AG08396 (cell line): ENCODE data around the gene CDR2.
A peak's percentile ranks its signal among the peaks of the same experiment; 100 is the strongest.
"Not testable (repeated sequence)": the region's sequence is repeated elsewhere in the genome, so short reads cannot be mapped to it uniquely, and the experiment has no call there.

ENCODE experiments used
- DNase-seq: peaks from one replicate; pipeline ENCODE4 v3.0.0; 2012; ENCODE audit warnings: low spot score, mixed read lengths

CDR2 gene

DNA sequence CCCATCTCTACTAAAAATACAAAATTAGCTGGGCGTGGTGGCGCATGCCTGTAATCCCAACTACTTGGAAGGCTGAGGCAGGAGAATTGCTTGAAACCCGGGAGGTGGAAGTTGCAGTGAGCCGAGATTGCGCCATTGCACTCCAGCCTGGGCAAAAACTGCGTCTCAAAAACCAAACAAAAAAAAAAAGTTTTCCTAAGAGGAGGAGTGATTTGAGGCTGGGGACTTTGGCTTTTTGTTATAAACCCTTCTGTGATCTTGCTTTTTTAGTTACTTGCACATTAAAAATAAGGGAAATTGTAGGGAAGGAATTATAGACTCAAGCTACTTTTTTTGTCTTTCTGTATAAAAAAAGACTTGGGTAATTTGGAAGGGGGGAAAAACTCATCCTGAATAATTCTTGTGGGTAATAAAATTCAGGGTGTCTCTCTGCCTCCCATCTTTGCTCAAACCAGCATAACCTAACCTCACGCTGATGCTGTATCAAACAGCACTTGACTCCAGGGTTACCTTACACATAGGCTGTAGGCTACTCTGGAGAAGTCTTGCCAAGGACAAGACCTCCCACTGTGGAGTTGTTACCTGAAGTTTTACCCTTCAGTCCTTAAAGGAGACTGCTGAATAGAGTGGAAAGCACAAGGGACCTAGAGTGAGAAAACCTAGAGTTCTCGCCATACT is 1.7 kb upstream of the CDR2 start:
- no peak for DNase-seq

DNA sequence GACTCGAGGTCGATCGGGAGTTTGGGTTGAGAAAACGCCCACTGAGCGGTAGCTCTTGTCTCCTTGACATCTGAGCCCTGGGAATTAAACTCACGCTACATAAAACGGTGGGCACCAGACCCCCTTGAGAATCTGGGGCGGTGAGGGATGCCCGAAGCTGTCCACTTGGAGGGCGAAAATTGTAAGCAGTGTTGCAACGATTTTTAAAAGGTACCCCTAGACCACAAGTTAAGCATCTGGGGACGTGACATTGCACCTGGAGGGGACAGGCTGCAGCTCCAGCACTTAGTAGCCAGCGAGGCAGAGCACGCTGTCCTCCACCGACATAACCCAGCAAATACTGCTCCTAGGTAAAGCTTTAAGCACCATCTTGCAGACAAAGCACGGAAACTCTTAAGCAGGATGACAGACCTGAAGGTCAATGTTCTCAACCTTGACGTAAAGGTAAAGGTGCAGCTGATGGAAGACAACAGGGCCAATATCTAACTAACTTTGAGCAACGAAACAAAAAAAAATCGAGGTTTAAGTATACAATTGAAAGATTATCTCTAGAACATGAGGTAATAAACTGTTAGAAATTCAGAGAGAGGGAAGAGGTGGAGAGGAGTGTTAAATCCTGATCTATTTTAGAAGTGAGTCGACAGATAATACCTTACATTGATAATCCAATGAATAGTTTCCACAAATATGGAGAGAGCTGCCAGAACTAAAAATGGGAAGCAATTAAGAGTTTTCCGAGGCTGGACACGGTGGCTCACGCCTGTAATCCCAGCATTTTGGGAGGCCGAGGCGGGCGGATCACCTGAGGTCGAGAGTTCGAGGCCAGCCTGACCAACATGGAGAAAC is 921 bp upstream of the CDR2 start:
- DNase-seq, result no peak

DNA sequence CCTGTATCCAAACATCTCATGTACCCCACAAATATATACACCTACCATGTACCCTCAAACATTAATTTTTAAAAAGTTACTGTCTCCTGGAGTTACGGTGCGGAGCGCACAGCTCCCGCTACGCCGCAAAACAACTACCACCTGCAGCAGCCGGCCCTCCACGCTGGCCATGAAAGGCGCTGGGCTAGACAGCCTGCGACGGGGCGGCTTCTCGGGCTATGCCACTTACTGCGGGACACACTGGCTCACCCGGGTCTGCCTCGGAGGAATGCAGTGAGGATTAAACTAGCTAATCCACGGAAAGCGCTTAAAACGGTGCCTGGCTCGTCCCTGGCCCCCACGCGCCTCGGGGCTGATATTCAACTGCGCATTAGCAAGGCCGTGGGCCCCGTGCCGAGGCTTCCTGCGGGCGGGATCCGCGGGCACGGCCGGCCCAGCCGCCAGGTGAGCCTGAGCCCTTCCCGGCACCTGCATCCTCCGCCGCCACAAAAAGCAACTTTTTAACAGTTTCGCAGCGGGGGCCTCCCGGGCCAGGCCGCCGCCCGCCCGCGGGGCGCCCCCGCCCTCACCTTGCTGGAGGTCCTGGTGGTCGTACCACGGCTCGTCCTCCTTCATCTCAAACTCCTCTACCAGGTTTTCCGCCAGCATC is 633 bp downstream of the CDR2 start:
- DNase-seq, result peak; percentile 12

DNA sequence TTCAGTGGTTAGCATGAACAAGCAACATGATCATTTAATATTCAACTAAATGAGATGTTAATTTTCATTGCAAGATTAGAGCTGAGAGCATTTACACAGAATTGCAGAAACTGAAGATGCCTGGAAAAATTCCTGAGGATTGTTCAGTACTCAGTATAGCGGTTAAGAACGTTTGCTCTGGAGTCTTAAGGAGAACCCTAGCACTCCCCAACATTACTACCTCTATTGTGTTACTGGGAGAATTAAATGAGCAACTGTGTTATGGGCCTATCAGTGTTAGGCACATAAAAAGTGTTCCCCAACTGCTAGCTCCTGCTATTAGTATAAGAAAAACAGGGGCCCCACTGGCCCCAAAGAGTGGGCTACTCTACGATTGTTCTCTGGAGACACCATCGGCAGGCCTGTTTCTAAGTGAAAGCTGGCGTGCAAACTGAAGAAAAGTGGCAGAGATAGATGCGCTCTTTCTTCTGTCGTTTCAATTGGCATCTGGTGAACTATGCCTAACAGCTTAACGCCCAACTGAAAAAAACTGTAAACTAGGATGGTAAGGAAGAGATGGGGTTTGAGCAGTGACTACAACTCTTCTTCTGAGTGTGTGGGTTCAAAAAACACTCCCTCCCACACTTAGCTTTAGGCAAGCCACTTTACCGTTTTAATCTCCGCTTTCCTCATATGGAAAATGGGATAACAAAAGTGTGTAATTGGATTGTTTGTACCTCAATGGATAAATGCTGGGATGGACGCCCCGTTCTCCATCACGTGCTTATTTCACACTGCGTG is 1.3 kb downstream of the CDR2 start:
- DNase-seq, result no peak

DNA sequence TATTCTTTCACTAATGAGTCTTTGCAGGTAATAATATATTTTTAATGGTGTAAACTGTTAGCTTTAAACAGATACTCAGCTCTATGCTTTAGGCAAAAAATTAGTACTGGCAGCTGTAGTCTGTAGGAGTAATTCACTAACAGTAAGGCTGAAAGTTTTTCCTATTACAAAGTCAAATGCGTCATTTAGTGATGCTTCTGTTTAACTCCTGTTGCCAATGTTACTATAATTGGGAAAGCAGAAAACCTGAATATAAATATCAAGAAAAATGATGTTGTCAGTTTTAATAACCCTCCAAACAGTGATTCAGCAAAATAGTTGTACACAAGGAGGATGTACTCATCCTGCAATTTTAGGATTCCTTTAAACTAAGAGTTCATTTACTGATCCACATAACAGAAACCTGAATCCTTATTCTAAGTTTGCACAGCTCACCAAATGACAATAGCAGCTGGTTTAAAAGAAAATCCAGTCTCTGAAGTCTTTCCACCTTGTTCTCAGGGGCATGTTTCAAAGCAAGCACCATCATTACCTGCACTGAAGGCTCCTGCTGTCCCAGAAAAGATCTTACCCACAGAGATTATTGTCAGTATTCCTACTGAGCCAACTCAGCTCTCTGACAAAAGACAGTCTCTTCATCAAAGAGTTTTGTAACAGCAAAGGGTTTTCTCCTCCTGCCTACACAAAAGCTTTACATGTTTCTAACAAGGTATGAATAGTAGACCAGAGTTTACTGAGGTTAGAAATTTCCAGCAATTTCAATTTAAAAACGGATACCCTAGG is 4.2 kb downstream of the CDR2 start:
- peak; percentile 46 for DNase-seq

DNA sequence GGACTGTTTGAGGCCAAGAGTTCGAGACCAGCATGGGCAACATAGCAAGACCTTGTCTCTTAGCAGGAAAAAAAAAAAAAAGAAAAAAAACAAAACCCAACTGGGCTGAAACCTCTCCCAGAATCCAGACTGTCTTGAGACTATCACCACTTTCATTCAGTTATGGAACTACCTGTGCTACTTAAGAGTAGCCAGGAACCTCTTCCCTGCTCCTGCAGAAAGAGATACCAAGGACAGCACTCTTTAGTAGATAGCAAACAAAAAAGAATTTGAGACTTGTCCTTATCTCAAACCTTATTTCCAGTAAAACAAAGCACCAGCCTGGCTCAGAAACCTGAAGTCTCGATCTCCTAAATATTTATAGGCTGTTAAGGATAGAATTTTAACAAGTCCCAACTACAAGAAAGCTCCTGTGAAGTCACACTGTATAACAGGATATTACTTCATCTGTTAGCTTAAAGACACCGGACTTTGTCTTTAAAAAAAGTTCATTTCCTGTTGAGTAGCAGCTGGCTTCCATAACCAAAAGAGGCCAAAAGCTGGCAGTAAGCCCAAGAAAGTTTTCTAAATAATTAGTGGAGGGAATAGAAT is 5.1 kb downstream of the CDR2 start:
- DNase-seq, result no peak

DNA sequence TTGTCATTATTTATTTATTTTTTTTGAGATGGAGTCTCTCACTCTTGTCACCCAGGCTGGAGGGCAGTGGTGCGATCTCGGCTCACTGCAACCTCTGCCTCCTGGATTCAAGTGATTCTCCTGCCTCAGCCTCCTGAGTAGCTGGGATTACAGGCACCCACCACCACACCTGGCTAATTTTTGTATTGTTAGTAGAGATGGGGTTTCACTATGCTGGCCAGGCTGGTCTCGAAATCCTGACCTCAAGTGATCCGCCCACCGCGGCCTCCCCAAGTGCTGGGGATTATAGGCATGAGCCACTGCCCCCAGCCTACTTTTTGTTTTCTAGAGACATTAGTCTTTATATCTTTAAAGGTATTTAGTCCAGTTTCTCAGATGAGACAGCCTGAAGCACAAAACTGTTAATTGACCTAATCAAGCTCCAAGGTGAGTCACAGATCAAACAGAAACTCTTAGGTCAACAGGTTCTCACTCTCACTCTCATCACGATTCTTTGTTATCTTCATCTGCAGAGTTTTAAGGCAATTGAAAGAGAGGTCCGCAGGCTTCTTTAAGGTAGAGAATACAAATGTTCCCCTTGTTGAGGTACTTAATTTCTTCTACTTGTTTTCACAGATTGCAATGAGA is 6.1 kb downstream of the CDR2 start:
- DNase-seq, result not testable (repeated sequence)

DNA sequence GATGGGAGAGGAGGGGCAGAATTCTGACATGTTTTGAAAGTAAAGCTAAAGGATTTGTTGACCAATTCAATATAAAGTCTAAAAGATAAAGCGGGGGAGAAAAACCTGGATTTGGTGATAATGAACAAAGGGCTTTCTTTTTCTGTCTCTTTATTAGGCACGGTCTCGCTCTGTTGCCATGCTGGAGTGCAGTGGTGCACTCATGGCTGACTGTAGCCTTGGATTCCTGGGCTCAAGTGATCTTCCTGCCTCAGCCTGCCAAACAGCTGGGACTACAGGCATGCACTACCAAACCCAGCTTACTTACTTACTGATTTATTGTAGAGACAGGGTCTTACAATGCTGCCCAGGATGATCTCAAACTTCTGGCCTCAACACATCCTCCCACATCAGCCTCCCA is 7.5 kb downstream of the CDR2 start:
- no peak for DNase-seq

DNA sequence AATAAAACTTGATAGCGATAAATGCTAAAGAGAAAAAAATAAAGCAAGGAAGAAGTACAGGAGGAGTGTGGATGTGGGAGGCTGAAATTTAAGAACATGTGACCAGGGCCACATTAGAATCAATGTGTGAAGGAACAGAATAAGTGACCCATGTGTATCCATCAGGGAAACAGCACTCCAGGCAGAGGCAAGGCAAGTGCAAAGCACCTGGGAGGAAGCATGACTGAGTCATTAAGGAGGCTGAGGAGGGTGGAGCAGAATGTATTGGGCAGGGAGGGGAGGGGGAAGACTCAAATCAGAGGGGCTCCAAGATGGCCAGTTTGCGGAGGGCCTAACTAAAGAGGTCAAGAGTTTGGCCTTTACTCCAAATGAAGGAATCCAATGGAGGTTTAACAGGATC is 8.0 kb downstream of the CDR2 start:
- DNase-seq, result no peak

DNA sequence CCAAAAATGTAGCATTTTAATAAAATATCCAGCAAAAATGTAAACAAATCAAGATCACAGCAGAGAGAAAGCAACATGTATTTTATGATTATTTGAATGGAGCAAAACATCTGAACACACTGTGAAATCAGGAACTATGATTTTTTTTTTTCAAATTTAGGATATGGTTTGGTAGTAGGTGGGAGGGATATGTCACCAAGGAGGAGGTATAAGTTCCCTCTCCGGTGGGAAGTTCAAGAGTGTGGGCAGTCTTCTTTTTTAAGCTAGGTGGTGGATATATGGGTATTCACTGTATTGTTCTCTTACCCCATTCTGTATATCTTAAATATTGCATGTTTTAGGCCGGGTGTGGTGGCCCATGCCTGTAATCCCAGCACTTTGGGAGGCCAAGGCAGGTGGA is 10.2 kb downstream of the CDR2 start:
- DNase-seq, result no peak

DNA sequence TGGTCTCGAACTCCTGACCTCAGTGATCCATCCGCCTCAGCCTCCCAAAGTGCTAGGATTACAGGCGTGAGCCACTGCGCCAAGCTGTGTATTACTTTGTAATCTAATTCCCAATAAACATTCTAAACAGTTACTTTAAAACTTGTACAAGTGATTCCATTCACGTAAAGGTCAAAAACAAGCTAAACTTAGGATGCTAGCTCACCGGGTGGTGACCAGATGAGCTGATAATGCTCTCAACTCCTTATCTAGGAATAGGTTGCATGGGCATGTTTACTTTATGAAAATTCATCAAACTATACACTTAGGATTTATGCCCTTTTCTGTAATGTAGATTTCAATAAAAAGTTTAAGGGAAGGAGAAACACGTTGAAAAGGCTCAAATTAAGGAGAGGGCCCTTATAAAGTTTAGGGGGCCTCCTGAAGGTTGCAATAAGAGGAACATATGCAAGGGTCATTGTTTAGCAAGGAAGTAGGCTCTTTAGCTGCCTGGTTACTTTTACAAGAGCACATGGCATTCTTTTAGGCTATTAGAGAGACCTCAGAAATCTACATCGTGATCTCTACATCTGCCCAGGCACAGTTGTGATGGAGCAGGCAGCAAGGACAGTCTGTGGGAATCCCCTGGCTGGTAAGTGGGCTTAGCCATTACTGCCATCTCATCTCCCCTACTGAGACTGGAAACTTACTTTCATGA is 13.3 kb downstream of the CDR2 start:
- no peak for DNase-seq

DNA sequence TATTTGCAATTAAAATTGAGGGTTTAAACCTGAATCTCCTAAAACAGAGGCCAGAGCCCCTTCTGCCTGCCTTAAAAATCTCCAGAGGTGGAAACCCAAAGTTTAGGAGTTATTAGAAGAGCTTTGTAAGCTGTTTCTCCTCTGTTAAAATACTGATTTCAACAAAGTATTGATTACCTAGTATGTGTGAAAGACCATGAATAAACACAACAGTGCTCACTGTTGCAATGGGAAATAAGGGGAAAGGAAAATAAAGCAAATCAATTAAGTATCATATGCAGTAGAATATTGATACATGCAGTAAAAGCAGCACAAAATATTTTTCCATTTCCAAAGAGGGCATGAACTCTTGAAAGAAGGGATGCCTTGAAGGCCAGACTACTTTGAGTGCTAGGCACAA is 14.7 kb downstream of the CDR2 start:
- no peak for DNase-seq

DNA sequence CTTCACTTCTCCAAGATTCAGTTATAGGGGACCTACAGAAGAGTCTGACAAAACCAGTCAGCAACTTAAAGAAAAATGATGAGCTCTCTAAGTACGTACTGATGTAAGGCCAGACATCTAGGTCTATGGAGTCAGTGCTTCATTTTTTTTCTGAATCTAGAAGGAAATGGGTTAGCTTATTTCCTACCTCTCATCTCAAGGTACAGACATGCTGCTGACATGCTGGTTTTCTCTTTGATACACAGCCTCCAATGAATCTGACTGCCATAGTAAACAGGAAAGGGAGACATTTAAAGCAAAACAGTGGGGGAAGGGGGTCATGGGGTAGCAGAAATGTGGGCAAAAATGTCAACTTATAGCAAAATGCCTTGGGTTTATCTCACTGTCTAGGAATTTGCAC is 16.4 kb downstream of the CDR2 start:
- DNase-seq, result no peak

DNA sequence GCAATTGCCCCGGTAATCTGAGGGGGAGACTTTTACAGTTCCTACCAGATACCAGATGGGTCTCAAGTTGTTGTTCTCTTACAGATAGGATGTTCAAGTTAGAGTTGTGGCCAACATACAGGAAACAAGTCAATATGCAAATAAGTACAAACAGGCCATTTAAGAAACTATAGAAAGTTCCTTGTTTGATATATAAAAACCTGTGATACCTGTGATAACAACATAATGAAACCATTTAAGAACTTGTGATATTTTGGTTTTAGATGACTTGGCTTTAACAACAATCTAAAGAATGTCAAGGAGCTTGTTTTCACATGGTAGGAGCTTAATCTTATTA is 16.8 kb downstream of the CDR2 start:
- no peak for DNase-seq

DNA sequence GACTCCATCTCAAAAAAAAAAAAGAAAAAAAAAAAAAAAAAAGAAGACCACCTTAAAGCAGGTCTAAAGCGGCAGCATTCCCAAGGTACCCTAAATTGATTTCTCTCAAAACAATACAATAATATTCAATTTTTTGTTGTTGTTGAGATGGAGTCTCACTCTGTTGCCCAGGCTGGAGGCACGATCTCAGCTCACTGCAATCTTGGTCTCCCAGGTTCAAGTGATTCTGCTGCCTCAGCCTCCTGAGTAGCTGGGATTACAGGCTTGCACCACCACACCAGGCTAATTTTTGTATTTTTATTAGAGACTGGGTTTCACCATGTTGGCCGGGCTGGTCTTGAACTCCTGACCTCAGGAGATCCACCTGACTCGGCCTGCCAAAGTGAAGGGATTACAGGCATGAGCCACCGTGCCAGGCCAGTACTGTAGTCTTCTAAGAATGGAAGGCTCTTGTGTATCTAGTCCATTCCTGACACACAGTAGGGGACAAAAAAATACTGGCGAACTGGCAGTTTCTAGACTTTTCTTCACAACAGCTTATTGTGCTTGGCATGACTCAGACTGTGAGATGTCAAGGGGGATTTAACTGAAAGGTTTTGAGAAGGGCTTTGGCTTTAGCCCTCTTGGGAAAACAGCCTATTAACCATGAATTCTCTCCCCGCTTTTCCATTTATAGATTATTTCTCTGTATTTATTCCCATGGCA is 17.3 kb downstream of the CDR2 start:
- DNase-seq, result no peak

DNA sequence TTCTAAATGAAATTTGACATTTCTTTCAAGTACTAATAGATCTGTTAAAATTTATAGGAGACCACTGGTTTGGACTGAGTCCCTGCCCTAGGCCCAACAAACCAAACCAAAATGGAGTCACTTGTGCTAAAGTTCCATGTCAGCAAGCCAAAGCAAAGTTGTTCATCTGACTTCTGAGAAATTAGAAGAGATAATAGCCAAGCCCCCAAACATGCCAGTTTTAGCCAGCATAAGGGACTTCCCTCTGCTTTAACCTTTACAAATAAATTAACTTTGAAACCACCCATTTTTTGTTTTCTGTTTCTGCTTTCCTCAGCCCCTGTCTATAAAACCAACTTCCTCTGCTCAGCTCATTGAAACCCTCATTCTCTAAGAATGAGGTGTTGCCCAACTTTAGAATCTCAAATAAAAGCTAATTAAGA is 18.9 kb downstream of the CDR2 start:
- no peak for DNase-seq

DNA sequence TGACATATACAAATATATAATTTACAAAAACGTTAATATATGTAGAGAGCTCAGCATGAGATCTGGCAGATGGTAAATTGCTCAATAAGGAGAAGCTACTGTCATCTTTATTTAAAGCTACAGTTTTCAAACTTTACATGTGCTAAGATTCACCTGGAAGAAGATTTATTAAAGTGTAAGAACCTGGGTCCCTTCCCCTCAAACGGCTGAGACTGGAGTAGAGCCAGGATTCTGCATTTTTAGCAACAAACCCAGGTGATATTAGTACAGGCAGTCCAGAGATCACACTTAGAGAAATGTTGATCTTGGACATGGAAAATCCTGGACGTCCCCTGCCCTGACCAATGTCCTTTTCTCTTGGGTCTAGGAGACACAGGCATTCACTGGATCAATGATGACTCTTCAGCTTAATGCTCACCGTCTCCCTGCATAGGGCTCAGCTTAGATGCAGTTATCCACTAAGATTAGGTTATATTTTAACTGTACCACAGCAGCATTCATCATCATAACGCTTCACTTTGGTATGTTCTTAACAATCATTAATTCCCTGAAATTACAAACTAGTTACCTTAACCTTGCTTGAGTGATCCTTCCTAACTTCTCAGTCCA is 20.4 kb downstream of the CDR2 start:
- no peak for DNase-seq

DNA sequence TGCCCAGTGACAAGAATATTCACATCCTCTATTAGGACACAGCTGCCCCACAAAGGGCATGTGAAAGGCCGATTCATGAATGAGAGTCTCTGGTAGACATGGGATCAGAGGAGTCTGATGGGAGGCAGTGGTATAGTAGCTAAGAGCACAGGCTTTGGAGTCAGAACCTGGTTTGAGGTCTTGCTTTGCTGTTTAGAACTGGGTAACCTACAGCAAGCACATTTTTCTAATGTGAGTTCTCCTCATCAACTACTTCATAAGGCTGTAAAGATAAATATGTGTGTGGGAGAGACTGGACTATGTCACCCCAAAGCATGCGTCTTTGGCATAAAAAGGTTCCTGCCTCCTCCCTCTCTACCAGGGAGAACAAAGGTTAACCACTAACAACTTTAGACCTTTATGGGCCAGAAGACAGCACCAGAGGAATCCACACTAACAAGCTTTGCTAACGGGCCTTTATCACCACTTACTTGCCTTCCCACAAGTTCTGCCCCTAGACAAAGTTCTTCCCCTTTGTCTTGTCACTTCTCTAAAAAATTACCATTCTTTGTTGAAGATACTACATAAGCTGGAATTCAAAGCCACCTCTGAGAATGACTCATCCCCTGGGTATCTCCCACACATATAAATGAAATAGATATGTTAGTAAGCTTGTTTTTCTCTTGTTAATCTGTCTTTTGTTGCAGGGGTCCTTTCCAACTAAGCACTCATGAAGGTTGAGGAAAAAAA is 21.1 kb downstream of the CDR2 start:
- peak; percentile 36 for DNase-seq
